Effector memory CD4-positive, alpha-beta T cell (primary cell): ENCODE results near the gene WDFY4.

Source experiments
- DNase-seq, 3 donors: peaks; one replicate each; pipeline ENCODE4 v3.0.0-alpha.2; 2020
- H3K27ac ChIP-seq: 2 replicates; pipeline ENCODE4 v1.7.0; 2013; ENCODE audit warnings: mild to moderate bottlenecking, low read length, moderate library complexity; ENCODE audit not compliant: insufficient read depth, poor library complexity, severe bottlenecking
- H3K27me3 ChIP-seq: replicated peaks from 2 replicates; pipeline ENCODE4 v1.7.0; 2013; ENCODE audit warnings: mild to moderate bottlenecking, low read length; ENCODE audit not compliant: insufficient read depth, control insufficient read depth, poor library complexity, severe bottlenecking
- H3K36me3 ChIP-seq: 2 replicates; pipeline ENCODE4 v1.7.0; 2013; ENCODE audit warnings: mild to moderate bottlenecking, low read length, moderate library complexity; ENCODE audit not compliant: control insufficient read depth, insufficient read depth
- H3K4me1 ChIP-seq: 2 replicates; pipeline ENCODE4 v1.7.0; 2013; ENCODE audit warnings: low read length, mild to moderate bottlenecking; ENCODE audit not compliant: control insufficient read depth, insufficient read depth, poor library complexity, severe bottlenecking
- H3K4me3 ChIP-seq: 2 replicates; pipeline ENCODE4 v1.7.0; 2013; ENCODE audit warnings: low read length, low read depth, mild to moderate bottlenecking; ENCODE audit not compliant: insufficient read depth, poor library complexity, severe bottlenecking
- H3K9me3 ChIP-seq: 2 replicates; pipeline ENCODE4 v1.7.0; 2013; ENCODE audit warnings: mild to moderate bottlenecking, low read length, moderate library complexity; ENCODE audit not compliant: control insufficient read depth

Gene WDFY4

GRCh38 chr10:48805411-48805810 is 120.7 kb downstream of the WDFY4 start:
- H3K27me3 ChIP-seq, result no peaks in the 10 kb centered on the region
- H3K9me3 ChIP-seq, result no peaks in the 10 kb centered on the region
- DNase-seq, result no peak
- H3K4me1 ChIP-seq, result peaks cover 7% of the 10 kb centered on the region
- H3K36me3 ChIP-seq, result no peaks in the 10 kb centered on the region
- no peak overlapping the region for H3K27ac ChIP-seq
- no peak overlapping the region for H3K4me3 ChIP-seq

GRCh38 chr10:48805848-48806247 is 121.2 kb downstream of the WDFY4 start:
- no peak for DNase-seq
- Histone ChIP-seq H3K4me1 (peaks cover 3% of the 10 kb centered on the region), H3K27ac (no peak overlapping the region), H3K27me3 (no peaks in the 10 kb centered on the region), H3K36me3 (no peaks in the 10 kb centered on the region), H3K4me3 (no peak overlapping the region), H3K9me3 (no peaks in the 10 kb centered on the region)

- Histone ChIP-seq H3K27me3 (no peaks in the 10 kb centered on the region), H3K36me3 (no peaks in the 10 kb centered on the region), H3K4me3 (no peak overlapping the region), H3K9me3 (no peaks in the 10 kb centered on the region), H3K4me1 (no peaks in the 10 kb centered on the region), H3K27ac (no peak overlapping the region)
- DNase-seq, result no peak
Observed at GRCh38 chr10:48806342-48806741, 121.7 kb downstream of the WDFY4 start.

- no peak overlapping the region for H3K4me3 ChIP-seq
- DNase-seq, result no peak
- H3K9me3 ChIP-seq, result no peaks in the 10 kb centered on the region
- no peak overlapping the region for H3K27ac ChIP-seq
- H3K27me3 ChIP-seq, result no peaks in the 10 kb centered on the region
- no peaks in the 10 kb centered on the region for H3K36me3 ChIP-seq
- no peaks in the 10 kb centered on the region for H3K4me1 ChIP-seq
Observed at GRCh38 chr10:48807791-48808470, 123.3 kb downstream of the WDFY4 start.

GRCh38 chr10:48809261-48809660 is 124.6 kb downstream of the WDFY4 start:
- Histone ChIP-seq H3K9me3 (no peaks in the 10 kb centered on the region), H3K27me3 (no peaks in the 10 kb centered on the region), H3K4me3 (no peak overlapping the region), H3K27ac (no peak overlapping the region), H3K36me3 (no peaks in the 10 kb centered on the region), H3K4me1 (no peaks in the 10 kb centered on the region)
- DNase-seq, result no peak

- Histone ChIP-seq H3K27ac (no peak overlapping the region), H3K27me3 (no peaks in the 10 kb centered on the region), H3K36me3 (no peaks in the 10 kb centered on the region), H3K4me1 (no peaks in the 10 kb centered on the region), H3K4me3 (no peak overlapping the region), H3K9me3 (no peaks in the 10 kb centered on the region)
- DNase-seq, result no peak
Observed at GRCh38 chr10:48811461-48811860, 126.8 kb downstream of the WDFY4 start.

GRCh38 chr10:48811917-48812316 is 127.2 kb downstream of the WDFY4 start:
- H3K9me3 ChIP-seq, result no peaks in the 10 kb centered on the region
- no peak overlapping the region for H3K4me3 ChIP-seq
- no peaks in the 10 kb centered on the region for H3K4me1 ChIP-seq
- DNase-seq, result no peak
- no peak overlapping the region for H3K27ac ChIP-seq
- no peaks in the 10 kb centered on the region for H3K36me3 ChIP-seq
- H3K27me3 ChIP-seq, result no peaks in the 10 kb centered on the region

- no peak for DNase-seq
- no peak overlapping the region for H3K4me3 ChIP-seq
- H3K27ac ChIP-seq, result no peak overlapping the region
- H3K9me3 ChIP-seq, result no peaks in the 10 kb centered on the region
- no peaks in the 10 kb centered on the region for H3K27me3 ChIP-seq
- H3K4me1 ChIP-seq, result no peaks in the 10 kb centered on the region
- no peaks in the 10 kb centered on the region for H3K36me3 ChIP-seq
Observed at GRCh38 chr10:48813291-48813690, 128.6 kb downstream of the WDFY4 start.

- no peaks in the 10 kb centered on the region for H3K9me3 ChIP-seq
- H3K4me3 ChIP-seq, result no peak overlapping the region
- no peak for DNase-seq
- H3K4me1 ChIP-seq, result no peaks in the 10 kb centered on the region
- no peak overlapping the region for H3K27ac ChIP-seq
- H3K27me3 ChIP-seq, result no peaks in the 10 kb centered on the region
- no peaks in the 10 kb centered on the region for H3K36me3 ChIP-seq
Observed at GRCh38 chr10:48813825-48814224, 129.2 kb downstream of the WDFY4 start.

- no peaks in the 10 kb centered on the region for H3K27me3 ChIP-seq
- H3K36me3 ChIP-seq, result no peaks in the 10 kb centered on the region
- no peaks in the 10 kb centered on the region for H3K4me1 ChIP-seq
- no peak overlapping the region for H3K4me3 ChIP-seq
- H3K9me3 ChIP-seq, result no peaks in the 10 kb centered on the region
- no peak overlapping the region for H3K27ac ChIP-seq
- no peak for DNase-seq
Observed at GRCh38 chr10:48814933-48815332, 130.3 kb downstream of the WDFY4 start.
